K562 (cell line): ENCODE measurements around the gene DEGS2. TPM values are rescaled to one million over a fixed set of nuclear protein-coding genes. Genes with fewer than 3 reads are reported as not detected.

Experiments used
- ATAC-seq: fragments of 200-7000 bp; cut with Tn5 transposase; 3 replicates; pipeline ENCODE4 v1.9.1; 2020; ENCODE audit warnings: moderate library complexity
- BruUV-seq: library from RNA; stranded (reverse); fragments of 400-500 nt; replicated peaks from 2 replicates; lab custom pipeline; 2021; lab: Mats Ljungman, UMichigan
- CTCF ChIA-PET: fragments of 300-600 bp; formaldehyde crosslinking; extraction: SDS; loops from one replicate; lab custom pipeline; 2021; ENCODE audit warnings: low intra/inter-chr PET ratio; lab: Yijun Ruan, JAX
- POLR2A ChIA-PET: fragments of 300-600, 350-650 bp; sonication (Branson Sonifier 250); formaldehyde crosslinking; extraction: SDS; loops from one replicate; lab custom pipeline; 2021; ENCODE audit warnings: antibody characterized with exemption, inconsistent platforms; lab: Yijun Ruan, JAX
- DNase-seq, 4 experiments: peaks; one replicate each; pipeline versions ENCODE4 v3.0.0 to v3.0.0-alpha.2; 2011 to 2018; ENCODE audit warnings: low spot score in 3 of 4, mixed read lengths in 3 of 4; ENCODE audit errors: extremely low read depth in 1 of 4
- FAIRE-seq: peaks from 2 replicates; lab custom pipeline; 2011; peaks lifted over from hg19 to GRCh38; lab: Jason Lieb, UNC
- H2AFZ ChIP-seq: 2 replicates; pipeline ENCODE4 v1.6.0; 2011; ENCODE audit warnings: low read depth, low read length, control low read depth, inconsistent platforms
- H3K27ac ChIP-seq: fragments of 200-600 bp; 3 replicates; pipeline ENCODE4 v1.8.0; 2011; ENCODE audit warnings: low read depth, mild to moderate bottlenecking, control low read depth, inconsistent platforms, low read length, moderate library complexity, mixed read lengths; ENCODE audit errors: extremely low read depth
- H3K27me3 ChIP-seq, 2 experiments: fragments of 300-600 bp in 1 of 2; 2 replicates in 1 of 2; 3 replicates in 1 of 2; pipeline versions ENCODE4 v1.6.0 to v1.8.0; 2011; ENCODE audit warnings: inconsistent platforms in 2 of 2, low read length in 2 of 2, mild to moderate bottlenecking in 1 of 2, mixed read lengths in 1 of 2, moderate library complexity in 1 of 2; ENCODE audit not compliant: control insufficient read depth in 2 of 2, insufficient read depth in 2 of 2
- H3K36me3 ChIP-seq: fragments of 300-600 bp; 3 replicates; pipeline ENCODE4 v1.8.0; 2011; ENCODE audit warnings: mild to moderate bottlenecking, low read length, inconsistent platforms; ENCODE audit not compliant: control insufficient read depth, insufficient read depth
- H3K4me1 ChIP-seq, 2 experiments: fragments of 200-600 bp in 1 of 2; replicated peaks in 1 of 2; 2 replicates in 1 of 2; 3 replicates in 1 of 2; pipeline versions ENCODE4 v1.5.1 to v1.8.0; 2011; ENCODE audit warnings: inconsistent platforms in 2 of 2, low read length in 2 of 2, mild to moderate bottlenecking in 1 of 2, mixed read lengths in 1 of 2, moderate library complexity in 1 of 2; ENCODE audit not compliant: control insufficient read depth in 2 of 2, insufficient read depth in 2 of 2
- H3K4me2 ChIP-seq: 2 replicates; pipeline ENCODE4 v1.6.1; 2011; ENCODE audit warnings: low read length, control low read depth, inconsistent platforms, mixed read lengths; ENCODE audit not compliant: insufficient read depth
- H3K4me3 ChIP-seq: fragments of 200-600 bp; sonication (generic), shearing (Covaris generic); 2 replicates; pipeline ENCODE4 v1.5.1; 2016; ENCODE audit warnings: control low read depth, inconsistent platforms
- H3K79me2 ChIP-seq: fragments of 200-600 bp; 3 replicates; pipeline ENCODE4 v1.8.0; 2011; ENCODE audit warnings: low read length, inconsistent platforms; ENCODE audit not compliant: control insufficient read depth, insufficient read depth
- H3K9ac ChIP-seq, 2 experiments: 2 replicates each; pipeline versions ENCODE4 v1.6.0 to v1.6.1; 2011; ENCODE audit warnings: low read depth in 2 of 2, low read length in 2 of 2, control low read depth in 1 of 2, inconsistent platforms in 1 of 2, mild to moderate bottlenecking in 1 of 2, mixed read lengths in 1 of 2; ENCODE audit not compliant: insufficient read depth in 1 of 2
- H3K9me1 ChIP-seq: one replicate; pipeline ENCODE4 v1.6.0; 2011; ENCODE audit warnings: inconsistent platforms, mild to moderate bottlenecking, low read length, moderate library complexity; ENCODE audit not compliant: control insufficient read depth, insufficient read depth
- H3K9me3 ChIP-seq: replicated peaks from 2 replicates; pipeline ENCODE4 v1.5.1; 2011; ENCODE audit warnings: low read depth, low read length, inconsistent platforms; ENCODE audit not compliant: control insufficient read depth, insufficient read depth
- H4K20me1 ChIP-seq: replicated peaks from 2 replicates; pipeline ENCODE4 v1.6.1; 2011; ENCODE audit warnings: low read length, inconsistent platforms, mixed read lengths; ENCODE audit not compliant: control insufficient read depth, insufficient read depth
- CBX1 ChIP-seq: sonication (generic); IDR thresholded peaks from 2 replicates; pipeline ENCODE4 v1.6.1; 2016; ENCODE audit warnings: antibody characterized with exemption, low read depth, mild to moderate bottlenecking
- CEBPG ChIP-seq, 3 experiments: fragments of 200-800 bp in 1 of 3; sonication (Bioruptor generic) in 1 of 3; sonication (generic) in 1 of 3; formaldehyde crosslinking in 1 of 3; IDR thresholded peaks in 2 of 3; conservative IDR thresholded peaks in 1 of 3; 2 replicates each; pipeline versions ENCODE4 v1.6.1 to v1.8.0; 2016 to 2022; ENCODE audit warnings: missing compliant biosample characterization in 2 of 3, missing genetic modification characterization in 2 of 3, mild to moderate bottlenecking in 1 of 3, missing genetic modification reagents in 1 of 3
- ETV1 ChIP-seq: fragments of 450-650 bp; conservative IDR thresholded peaks from 2 replicates; pipeline ENCODE4 v1.6.1; 2016; ENCODE audit warnings: missing genetic modification characterization, control low read depth, low read depth, missing compliant biosample characterization
- LARP7 ChIP-seq: fragments of 450-650 bp; IDR thresholded peaks from 2 replicates; pipeline ENCODE4 v1.6.1; 2016
- MAFG ChIP-seq: fragments of 450-650 bp; conservative IDR thresholded peaks from 2 replicates; pipeline ENCODE4 v1.6.1; 2016; ENCODE audit warnings: missing genetic modification characterization, missing compliant biosample characterization
- NFYB ChIP-seq: IDR thresholded peaks from 2 replicates; pipeline ENCODE4 v1.6.1; 2011; ENCODE audit warnings: mild to moderate bottlenecking, moderate library complexity; ENCODE audit not compliant: insufficient read length; ENCODE audit errors: extremely low read depth
- POLR3A ChIP-seq: IDR thresholded peaks from 2 replicates; pipeline ENCODE4 v1.6.1; 2011; ENCODE audit warnings: borderline replicate concordance, mild to moderate bottlenecking, moderate library complexity; ENCODE audit not compliant: insufficient read length, insufficient read depth; ENCODE audit errors: extremely low read depth
- RBM25 ChIP-seq: fragments of 200-400 bp; formaldehyde crosslinking; IDR thresholded peaks from 2 replicates; pipeline ENCODE4 v1.6.1; 2018; ENCODE audit warnings: low read length, low read depth, moderate library complexity; ENCODE audit not compliant: severe bottlenecking
- RCOR1 ChIP-seq, 2 experiments: IDR thresholded peaks; 2 replicates each; pipeline ENCODE4 v1.6.1; 2012; ENCODE audit warnings: low read depth in 2 of 2, low read length in 2 of 2, borderline replicate concordance in 1 of 2, improper control_type of control experiment in 1 of 2
- ZNF184 ChIP-seq: sonication (generic); formaldehyde crosslinking; IDR thresholded peaks from 2 replicates; pipeline ENCODE4 v1.5.0; 2020; ENCODE audit warnings: missing genetic modification reagents
- ZNF41 ChIP-seq: fragments of 250-450 bp; sonication (Bioruptor Pico); conservative IDR thresholded peaks from 2 replicates; pipeline ENCODE4 v1.4.0; 2020; ENCODE audit warnings: mild to moderate bottlenecking
- ZNF766 ChIP-seq: fragments of 200-800 bp; sonication (Bioruptor generic); conservative IDR thresholded peaks from 2 replicates; pipeline ENCODE4 v1.6.1; 2016; ENCODE audit warnings: missing genetic modification characterization, missing compliant biosample characterization
- WGBS: fragments of 100-300 bp; shearing (Covaris generic); methylation state at CpG from one replicate; pipeline ENCODE4 v1.1.6; 2016; ENCODE audit warnings: low coverage, mixed read lengths; ENCODE audit not compliant: insufficient coverage; ENCODE audit errors: missing lambda C conversion rate; 5-methylcytosine and 5-hydroxymethylcytosine counted together
- in situ Hi-C: fragments of 300-500 bp; cut with MboI; formaldehyde crosslinking; loops from 4 replicates; pipeline ENCODE4 v1.15.0; 2018; ENCODE audit warnings: inconsistent platforms, mixed read lengths
- intact Hi-C: fragments of 100-400 bp; cut with micrococcal nuclease; formaldehyde crosslinking; loops from 2 replicates; pipeline ENCODE4 v1.14.2; 2022
- polyA plus RNA-seq, 8 experiments: library from polyadenylated mRNA; depleted of rRNA in 4 of 8; stranded (reverse) in 5 of 8; unstranded in 3 of 8; fragments of >200 nt; fragmentation: Nextera tagmentation in 2 of 8; fragmentation: Illumina TruSeq in 1 of 8; extraction: Ambion mirVana in 2 of 8; extraction: Trizol in 1 of 8; gene quantifications; 2 replicates each; pipeline versions ENCODE4 v1.2.1 to v1.2.3, GENCODE V29; 2011 to 2014; ENCODE audit warnings: inconsistent platforms in 1 of 8, missing spikeins in 1 of 8
- total RNA-seq, 7 experiments: library from RNA; depleted of rRNA in 6 of 7; stranded (reverse); fragments of >200 nt in 6 of 7; fragmentation: Illumina TruSeq in 2 of 7; extraction: Trizol in 2 of 7; gene quantifications; 2 replicates each; pipeline versions ENCODE4 v1.2.1 to v1.2.3, GENCODE V29; 2011 to 2021; ENCODE audit warnings: low replicate concordance in 1 of 7

Gene DEGS2
- total and polyA plus RNA-seq, 9 of the 15 experiments (the other 6 are each of a cell fraction or from before 2014, with no cell fraction given), result 0.22 to 2.9 (median 0.70) TPM

GRCh38 chr14:100132161-100132902 lies 27.1 kb downstream of the DEGS2 start:
- DNase-seq (peak in 3 of 4 experiments; percentile 34 to 36 (median 35)), FAIRE-seq (peak; percentile 6), ATAC-seq (peak; percentile 49)
- CTCF ChIA-PET, result no interaction called here
- Histone ChIP-seq H3K79me2 (no peaks in the 10 kb centered on the region), H3K9me3 (no peaks in the 10 kb centered on the region), H2AFZ (no peak overlapping the region), H3K36me3 (peaks cover 2% of the 10 kb centered on the region; the same call in 1 of the 3 replicates), H3K4me2 (no peak overlapping the region), H4K20me1 (no peaks in the 10 kb centered on the region), H3K4me1 (peaks cover 2 to 14% of the 10 kb centered on the region in 2 experiments; a peak in 4 of 5 replicates), H3K27me3 (no peaks in the 10 kb centered on the region), H3K27ac (no peak overlapping the region), H3K9ac (peak overlapping the region in 1 of 2 experiments; percentile 81; a peak in 2 of 4 replicates), H3K4me3 (no peak overlapping the region), H3K9me1 (no peaks in the 10 kb centered on the region)
- no peak for TF ChIP-seq CBX1
- no peak for TF ChIP-seq ZNF766 (CRISPR knock-in tag)
- TF ChIP-seq LARP7, result no peak
- POLR2A ChIA-PET, result interaction anchor here (1.0 to 2.2 kb wide), 3 partner anchors 10 to 17 kb away, joined by 3 to 7 read pairs (median 3); no protein-coding TSS in a partner anchor
- intact Hi-C loops, result no loop called here
- 58% methylated on average over 24 of the region's 25 CpGs for WGBS
- BruUV-seq, result no TSS peak
- in situ Hi-C loops, result no loop called here

- WGBS, result 79% methylated on average over 4 of the region's 6 CpGs
- TF ChIP-seq ZNF41 (CRISPR knock-in tag) (no peak), NFYB (no peak), RCOR1 (IDR thresholded peaks at IDR 0.05; ENCODE audit: borderline replicate concordance in 1 of 2, low read depth in 2 of 2, low read length in 2 of 2) (no peak), MAFG (tag) (no peak), ZNF184 (no peak), RBM25 (no peak), CEBPG (CRISPR knock-in tag; IDR thresholded peaks at IDR 0.05) (no peak), CEBPG (tag; conservative IDR thresholded peaks at IDR 0.05 in 1 of 2, IDR thresholded peaks at IDR 0.05 in 1 of 2) (no peak), POLR3A (no peak), ETV1 (tag) (no peak)
These were observed 28.3 kb downstream of the DEGS2 start for GRCh38 chr14:100131181-100131580.

More at GRCh38 chr14:100131181-100131580, 28.3 kb downstream of the DEGS2 start:
- peak overlapping the region in 1 of 2 experiments; percentile 81; a peak in 2 of 4 replicates for H3K9ac ChIP-seq
- in situ Hi-C loops, result no loop called here
- H3K4me2 ChIP-seq, result no peak overlapping the region
- no peak for ATAC-seq
- H4K20me1 ChIP-seq, result no peaks in the 10 kb centered on the region
- no peak for DNase-seq
- POLR2A ChIA-PET, result interaction anchor here (0.8 to 2.2 kb wide), 4 partner anchors 9 to 16 kb away, joined by 3 to 7 read pairs (median 3); no protein-coding TSS in a partner anchor
- intact Hi-C loops, result no loop called here
- peaks cover 5% of the 10 kb centered on the region; the same call in 1 of the 3 replicates for H3K36me3 ChIP-seq
- H3K9me1 ChIP-seq, result no peaks in the 10 kb centered on the region
- CTCF ChIA-PET, result no interaction called here
- H3K79me2 ChIP-seq, result no peaks in the 10 kb centered on the region
- no peak for FAIRE-seq
- peaks cover 2 to 14% of the 10 kb centered on the region in 2 experiments; a peak in 4 of 5 replicates for H3K4me1 ChIP-seq
- no peaks in the 10 kb centered on the region for H3K9me3 ChIP-seq
- H3K4me3 ChIP-seq, result no peak overlapping the region
- no peak overlapping the region for H2AFZ ChIP-seq
- no peak overlapping the region for H3K27ac ChIP-seq
- BruUV-seq, result no TSS peak
- no peaks in the 10 kb centered on the region for H3K27me3 ChIP-seq
